Vagina (tissue), 2 donors: ENCODE measurements around the gene APOA4. TPM values are rescaled to one million over a fixed set of nuclear protein-coding genes. Genes with fewer than 3 reads are reported as not detected.

ENCODE experiments used
- DNase-seq, 2 donors: peaks; one replicate each; pipeline ENCODE4 v3.0.0-alpha.2; 2017; ENCODE audit errors: extremely low spot score in 2 of 2
- H3K27ac ChIP-seq: fragments of 200-600 bp; sonication (generic); one replicate; pipeline ENCODE4 v1.5.1; 2019
- H3K27me3 ChIP-seq: fragments of 200-600 bp; sonication (generic); one replicate; pipeline ENCODE4 v1.5.1; 2019
- H3K36me3 ChIP-seq, 2 donors: fragments of 200-600 bp; sonication (generic); one replicate each; pipeline ENCODE4 v1.5.1; 2017 to 2019
- H3K4me1 ChIP-seq: fragments of 200-600 bp; sonication (generic); one replicate; pipeline ENCODE4 v1.5.1; 2019
- H3K4me3 ChIP-seq, 2 donors: fragments of 200-600 bp; sonication (generic); 1 replicate in 1 of 2; 2 replicates in 1 of 2; pipeline ENCODE4 v1.5.1; 2016 to 2019
- H3K9me3 ChIP-seq: fragments of 200-600 bp; sonication (generic); one replicate; pipeline ENCODE4 v1.5.1; 2019
- POLR2A ChIP-seq, 2 donors: fragments of 450-650 bp; IDR thresholded peaks; one replicate each; pipeline ENCODE4 v1.6.1; 2017; ENCODE audit warnings: antibody characterized with exemption in 2 of 2, mild to moderate bottlenecking in 2 of 2, moderate library complexity in 2 of 2
- POLR2AphosphoS5 ChIP-seq, 2 donors: sonication (generic); formaldehyde crosslinking; IDR thresholded peaks; one replicate each; pipeline ENCODE4 v1.9.0; 2017; ENCODE audit warnings: antibody characterized with exemption in 2 of 2, mild to moderate bottlenecking in 2 of 2, low read depth in 1 of 2; ENCODE audit not compliant: insufficient read depth in 1 of 2
- intact Hi-C: fragments of 100-400 bp; cut with DNase I; formaldehyde crosslinking; loops from one replicate; pipeline ENCODE4 v1.15.1; 2023
- total RNA-seq: library from RNA; depleted of rRNA; stranded (reverse); fragments of >200 nt; gene quantifications from one replicate; pipeline ENCODE4 v1.2.3, GENCODE V29; 2016
- TF ChIP-seq, protein P1 (sequence below), 3 experiments: fragments of 450-650 bp in 2 of 3; fragments of 200-600 bp in 1 of 3; sonication (generic) in 1 of 3; IDR thresholded peaks; one replicate each; pipeline ENCODE4 v1.5.1; 2017 to 2019; ENCODE audit warnings: antibody characterized with exemption in 3 of 3, mild to moderate bottlenecking in 2 of 3, moderate library complexity in 2 of 3

The APOA4 gene
- not detected for total RNA-seq

DNA sequence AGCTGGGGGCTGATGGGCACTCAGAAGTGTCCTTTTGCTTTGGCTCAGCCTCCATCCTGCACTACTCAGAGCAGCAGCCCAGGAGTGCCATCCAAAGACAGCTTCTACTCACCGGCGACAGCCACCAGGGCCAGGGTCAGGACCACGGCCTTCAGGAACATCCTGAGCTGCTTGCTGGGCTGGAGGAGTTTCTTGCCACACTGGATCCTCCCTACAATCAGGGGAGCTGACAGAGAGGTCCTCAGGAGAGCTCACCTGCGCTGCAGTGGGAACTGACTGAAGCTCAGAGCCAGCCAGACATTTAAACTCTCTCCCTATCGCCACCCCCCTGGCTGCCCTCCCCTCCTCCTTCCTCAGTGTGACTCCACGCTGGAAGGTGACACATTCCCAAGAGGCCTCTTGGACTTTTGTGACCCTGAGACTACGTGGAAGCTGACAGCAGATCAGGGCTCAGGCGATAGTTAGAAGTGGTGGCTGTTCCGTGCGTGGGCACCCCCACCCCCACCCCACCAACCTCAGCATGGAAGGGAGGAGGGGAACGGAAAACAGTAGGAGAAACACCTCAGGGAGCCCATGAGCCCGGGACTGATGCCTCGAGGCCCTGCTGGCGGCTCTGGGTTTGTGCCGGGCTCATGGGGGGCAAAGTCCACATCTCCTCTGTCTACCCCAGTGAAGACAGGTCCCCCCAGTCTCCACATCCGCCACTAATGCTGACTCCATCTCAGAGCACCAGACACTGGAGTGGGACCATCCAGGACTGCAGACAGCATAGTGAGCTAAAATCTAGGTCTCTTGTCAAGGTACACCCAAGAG lies at the start of gene APOA4:
Gene APOA4, minus strand, starts transcription at position 274 of the 813 bp plus-strand sequence. Its CDS starts 113 bp downstream, at position 161.
- no peaks in the 10 kb centered on the region for H3K27me3 ChIP-seq
- intact Hi-C loops: no loop called here
- DNase-seq: peak in 1 of 2 donors; percentile 95
- no peaks in the 10 kb centered on the region for H3K36me3 ChIP-seq
- no peak within 1 kb of the TSS for H3K27ac ChIP-seq
- H3K4me3 ChIP-seq: no peak within 1 kb of the TSS
- H3K9me3 ChIP-seq: no peaks in the 10 kb centered on the region
- no peaks in the 10 kb centered on the region for H3K4me1 ChIP-seq
- TF ChIP-seq POLR2AphosphoS5 (IDR thresholded peaks at IDR 0.05; ENCODE audit: insufficient read depth in 1 of 2, low read depth in 1 of 2): no peak
- TF ChIP-seq, protein P1, sequence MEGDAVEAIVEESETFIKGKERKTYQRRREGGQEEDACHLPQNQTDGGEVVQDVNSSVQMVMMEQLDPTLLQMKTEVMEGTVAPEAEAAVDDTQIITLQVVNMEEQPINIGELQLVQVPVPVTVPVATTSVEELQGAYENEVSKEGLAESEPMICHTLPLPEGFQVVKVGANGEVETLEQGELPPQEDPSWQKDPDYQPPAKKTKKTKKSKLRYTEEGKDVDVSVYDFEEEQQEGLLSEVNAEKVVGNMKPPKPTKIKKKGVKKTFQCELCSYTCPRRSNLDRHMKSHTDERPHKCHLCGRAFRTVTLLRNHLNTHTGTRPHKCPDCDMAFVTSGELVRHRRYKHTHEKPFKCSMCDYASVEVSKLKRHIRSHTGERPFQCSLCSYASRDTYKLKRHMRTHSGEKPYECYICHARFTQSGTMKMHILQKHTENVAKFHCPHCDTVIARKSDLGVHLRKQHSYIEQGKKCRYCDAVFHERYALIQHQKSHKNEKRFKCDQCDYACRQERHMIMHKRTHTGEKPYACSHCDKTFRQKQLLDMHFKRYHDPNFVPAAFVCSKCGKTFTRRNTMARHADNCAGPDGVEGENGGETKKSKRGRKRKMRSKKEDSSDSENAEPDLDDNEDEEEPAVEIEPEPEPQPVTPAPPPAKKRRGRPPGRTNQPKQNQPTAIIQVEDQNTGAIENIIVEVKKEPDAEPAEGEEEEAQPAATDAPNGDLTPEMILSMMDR (IDR thresholded peaks at IDR 0.05): no peak
- TF ChIP-seq POLR2A (IDR thresholded peaks at IDR 0.05): no peak

DNA sequence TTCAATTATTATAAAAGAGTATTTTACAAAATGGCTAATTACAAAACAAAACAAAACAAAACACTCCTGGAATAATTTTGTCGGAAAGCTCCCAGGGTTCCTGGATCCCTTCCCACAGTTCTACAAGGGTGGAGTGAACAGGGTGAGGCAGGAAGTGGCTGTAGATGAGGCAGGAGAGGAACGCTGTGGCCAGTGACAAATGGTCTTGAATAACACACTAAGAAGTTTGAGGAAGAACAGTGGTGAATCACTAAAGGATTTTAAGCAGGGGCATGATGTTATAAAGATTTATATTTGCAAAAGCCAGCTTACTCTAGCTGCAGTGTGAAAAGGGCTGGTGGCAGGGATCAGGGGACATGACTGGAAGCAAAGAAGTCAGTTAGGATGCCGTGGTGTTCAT lies 48.1 kb upstream of the APOA4 start:
- H3K9me3 ChIP-seq: no peaks in the 10 kb centered on the region
- no peak for DNase-seq
- peaks cover 0 to 63% of the 10 kb centered on the region in 2 donors for H3K36me3 ChIP-seq
- H3K27me3 ChIP-seq: no peaks in the 10 kb centered on the region
- TF ChIP-seq POLR2A (IDR thresholded peaks at IDR 0.05) (no peak), POLR2AphosphoS5 (IDR thresholded peaks at IDR 0.05; ENCODE audit: insufficient read depth in 1 of 2, low read depth in 1 of 2) (no peak)
- TF ChIP-seq, protein P1 (IDR thresholded peaks at IDR 0.05): no peak
- H3K27ac ChIP-seq: no peak overlapping the region
- H3K4me3 ChIP-seq: no peak overlapping the region
- H3K4me1 ChIP-seq: no peaks in the 10 kb centered on the region
- intact Hi-C loops: no loop called here

DNA sequence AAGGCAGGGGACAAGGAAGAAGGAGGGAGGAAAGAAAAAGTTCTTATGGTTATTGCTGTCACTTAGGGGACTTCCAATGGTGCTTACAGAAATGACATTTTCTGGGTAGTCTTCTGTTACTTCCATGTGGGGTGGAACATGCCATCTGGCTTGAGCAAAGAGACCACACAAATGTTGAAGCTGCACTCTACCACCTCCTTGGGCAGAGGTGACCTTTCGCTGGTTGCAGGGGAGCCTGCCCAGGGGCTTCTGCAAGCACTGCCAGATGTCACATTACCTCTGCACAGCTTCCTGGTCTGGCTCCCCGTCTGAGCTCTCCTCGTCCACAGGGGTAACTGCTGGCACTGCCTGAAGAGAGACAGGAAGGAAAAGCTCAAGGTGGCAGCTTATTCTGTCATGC lies 47.0 kb upstream of the APOA4 start:
- DNase-seq: no peak
- no peaks in the 10 kb centered on the region for H3K4me1 ChIP-seq
- intact Hi-C loops: no loop called here
- H3K27me3 ChIP-seq: no peaks in the 10 kb centered on the region
- H3K36me3 ChIP-seq: peaks cover 0 to 61% of the 10 kb centered on the region in 2 donors
- no peak overlapping the region for H3K4me3 ChIP-seq
- H3K27ac ChIP-seq: no peak overlapping the region
- TF ChIP-seq POLR2AphosphoS5 (IDR thresholded peaks at IDR 0.05; ENCODE audit: insufficient read depth in 1 of 2, low read depth in 1 of 2) (no peak), POLR2A (IDR thresholded peaks at IDR 0.05) (no peak)
- TF ChIP-seq, protein P1 (IDR thresholded peaks at IDR 0.05): no peak
- no peaks in the 10 kb centered on the region for H3K9me3 ChIP-seq

DNA sequence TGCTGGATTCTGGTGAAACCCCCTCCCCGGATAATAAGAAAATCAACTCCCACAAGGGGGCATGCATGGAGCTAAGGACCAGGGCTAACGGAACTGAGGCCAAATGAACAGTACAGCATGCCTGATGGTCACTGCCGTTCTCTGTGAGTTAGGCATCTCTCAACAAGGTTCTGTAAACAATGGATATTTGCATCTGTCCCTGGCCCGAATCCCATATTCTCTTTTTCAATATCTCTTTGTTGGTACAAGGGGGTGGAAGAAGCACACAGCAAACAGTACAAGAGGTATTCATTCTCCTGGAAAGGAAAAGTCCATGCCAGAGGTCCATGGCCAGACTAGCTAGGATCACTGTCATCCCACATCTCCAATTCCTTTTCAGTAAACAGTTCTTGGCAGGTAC lies 46.5 kb upstream of the APOA4 start:
- intact Hi-C loops: no loop called here
- TF ChIP-seq, protein P1 (IDR thresholded peaks at IDR 0.05): no peak
- TF ChIP-seq POLR2A (IDR thresholded peaks at IDR 0.05) (no peak), POLR2AphosphoS5 (IDR thresholded peaks at IDR 0.05; ENCODE audit: insufficient read depth in 1 of 2, low read depth in 1 of 2) (no peak)
- Histone ChIP-seq H3K27ac (no peak overlapping the region), H3K27me3 (no peaks in the 10 kb centered on the region), H3K4me1 (no peaks in the 10 kb centered on the region), H3K9me3 (no peaks in the 10 kb centered on the region), H3K4me3 (no peak overlapping the region), H3K36me3 (peaks cover 0 to 66% of the 10 kb centered on the region in 2 donors)
- no peak for DNase-seq

DNA sequence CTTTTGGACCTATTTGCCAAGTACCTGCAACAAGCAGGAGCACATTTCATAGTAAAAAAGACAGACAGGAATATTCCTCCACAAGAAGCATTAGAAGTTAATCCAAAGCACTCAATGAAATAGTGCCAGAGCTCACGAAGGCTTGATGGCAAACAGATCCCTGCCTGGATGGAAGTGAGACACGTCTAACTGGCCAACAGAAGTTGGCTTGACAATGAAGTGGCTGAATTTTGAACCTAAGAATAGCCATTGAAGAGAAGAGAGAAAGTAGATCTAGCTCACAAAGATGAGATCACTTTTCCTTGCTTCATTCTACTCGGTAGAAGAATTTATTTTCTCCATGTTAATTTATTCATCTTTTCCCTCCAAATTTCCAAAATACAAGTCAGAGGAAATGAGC lies 45.0 kb upstream of the APOA4 start:
- intact Hi-C loops: no loop called here
- H3K27ac ChIP-seq: no peak overlapping the region
- H3K27me3 ChIP-seq: no peaks in the 10 kb centered on the region
- TF ChIP-seq POLR2A (IDR thresholded peaks at IDR 0.05) (no peak), POLR2AphosphoS5 (IDR thresholded peaks at IDR 0.05; ENCODE audit: insufficient read depth in 1 of 2, low read depth in 1 of 2) (no peak)
- TF ChIP-seq, protein P1 (IDR thresholded peaks at IDR 0.05): no peak
- H3K4me1 ChIP-seq: no peaks in the 10 kb centered on the region
- no peak overlapping the region for H3K4me3 ChIP-seq
- H3K9me3 ChIP-seq: no peaks in the 10 kb centered on the region
- H3K36me3 ChIP-seq: peaks cover 0 to 71% of the 10 kb centered on the region in 2 donors
- no peak for DNase-seq
